Measurements from ENCODE around the gene CYTIP. TPM values are rescaled to one million over a fixed set of nuclear protein-coding genes. Genes with fewer than 3 reads are reported as not detected.

Gene CYTIP
- total RNA-seq, 1 donor from 2014 or later = not detected

- DNase-seq (ENCODE audit: low spot score in 2 of 2, unreplicated experiment in 2 of 2) = no peak
- TF ChIP-seq CTCF (IDR thresholded peaks at IDR 0.05; ENCODE audit: unreplicated experiment) = no peak
- H3K9me3 Mint-ChIP-seq = no peaks in the 10 kb centered on the region
- H3K4me1 Mint-ChIP-seq = no peaks in the 10 kb centered on the region
- H3K27me3 Mint-ChIP-seq (ENCODE audit: low read depth) = no peaks in the 10 kb centered on the region
- no peak overlapping the region for H3K27ac Mint-ChIP-seq
- H3K36me3 Mint-ChIP-seq = no peaks in the 10 kb centered on the region
- H3K4me3 Mint-ChIP-seq = no peak overlapping the region
Measured at GRCh38 chr2:157476953-157477709, 33.2 kb upstream of the CYTIP start.

GRCh38 chr2:157475722-157476390 is 32.0 kb upstream of the CYTIP start:
- Mint-ChIP-seq H3K9me3 (no peaks in the 10 kb centered on the region), H3K27me3 (ENCODE audit: low read depth) (no peaks in the 10 kb centered on the region), H3K36me3 (no peaks in the 10 kb centered on the region), H3K4me3 (no peak overlapping the region), H3K27ac (no peak overlapping the region), H3K4me1 (no peaks in the 10 kb centered on the region)
- TF ChIP-seq CTCF (IDR thresholded peaks at IDR 0.05; ENCODE audit: unreplicated experiment) = no peak
- no peak for DNase-seq (ENCODE audit: low spot score in 2 of 2, unreplicated experiment in 2 of 2)

DNA sequence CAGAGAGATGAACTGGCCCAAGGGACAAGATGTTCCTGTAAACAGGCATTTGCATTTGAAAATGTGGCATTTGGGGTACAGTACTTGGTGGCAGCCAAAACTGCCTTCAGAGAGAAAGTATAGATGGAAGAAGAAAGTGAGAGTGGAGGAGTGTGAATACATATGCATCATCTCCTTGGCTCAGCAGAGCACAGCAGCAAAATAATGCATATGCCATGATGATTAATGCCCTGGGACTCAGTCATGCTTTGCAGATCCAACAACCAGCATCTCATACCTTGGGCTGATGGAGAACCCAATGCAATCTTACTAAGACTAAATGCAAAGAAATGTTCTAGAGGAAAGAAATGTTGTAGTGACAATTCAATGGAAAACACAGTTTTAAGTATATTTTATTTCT is 29.7 kb upstream of the CYTIP start:
- no peak overlapping the region for H3K4me3 Mint-ChIP-seq
- no peaks in the 10 kb centered on the region for H3K4me1 Mint-ChIP-seq
- H3K36me3 Mint-ChIP-seq = no peaks in the 10 kb centered on the region
- no peaks in the 10 kb centered on the region for H3K27me3 Mint-ChIP-seq (ENCODE audit: low read depth)
- no peak overlapping the region for H3K27ac Mint-ChIP-seq
- TF ChIP-seq CTCF (IDR thresholded peaks at IDR 0.05; ENCODE audit: unreplicated experiment) = no peak
- no peaks in the 10 kb centered on the region for H3K9me3 Mint-ChIP-seq
- no peak for DNase-seq (ENCODE audit: low spot score in 2 of 2, unreplicated experiment in 2 of 2)

- Mint-ChIP-seq H3K27ac (no peak overlapping the region), H3K4me1 (no peaks in the 10 kb centered on the region), H3K27me3 (ENCODE audit: low read depth) (no peaks in the 10 kb centered on the region), H3K4me3 (no peak overlapping the region), H3K9me3 (no peaks in the 10 kb centered on the region), H3K36me3 (no peaks in the 10 kb centered on the region)
- TF ChIP-seq CTCF (IDR thresholded peaks at IDR 0.05; ENCODE audit: unreplicated experiment) = no peak
- DNase-seq (ENCODE audit: low spot score in 2 of 2, unreplicated experiment in 2 of 2) = no peak
Measured at GRCh38 chr2:157471078-157471477, 27.2 kb upstream of the CYTIP start.

- DNase-seq (ENCODE audit: low spot score in 2 of 2, unreplicated experiment in 2 of 2) = no peak
- TF ChIP-seq CTCF (IDR thresholded peaks at IDR 0.05; ENCODE audit: unreplicated experiment) = no peak
- no peak overlapping the region for H3K27ac Mint-ChIP-seq
- no peaks in the 10 kb centered on the region for H3K4me1 Mint-ChIP-seq
- H3K4me3 Mint-ChIP-seq = no peak overlapping the region
- no peaks in the 10 kb centered on the region for H3K9me3 Mint-ChIP-seq
- peaks cover 1% of the 10 kb centered on the region for H3K27me3 Mint-ChIP-seq (ENCODE audit: low read depth)
- no peaks in the 10 kb centered on the region for H3K36me3 Mint-ChIP-seq
Measured at GRCh38 chr2:157470321-157470720, 26.4 kb upstream of the CYTIP start.

Data from mesothelial cell of epicardium (in vitro differentiated cells).